ENCODE data around the gene KHNYN. TPM values are rescaled to one million over a fixed set of nuclear protein-coding genes. Genes with fewer than 3 reads are reported as not detected.
"Not testable (repeated sequence)": the region's sequence is repeated elsewhere in the genome, so short reads cannot be mapped to it uniquely, and the experiment has no call there.

KHNYN gene
- total RNA-seq, 4 donors from 2014 or later, result 56.7 to 145 (median 84.3) TPM

- no peaks in the 10 kb centered on the region for H3K36me3 ChIP-seq
- no peak for TF ChIP-seq EP300 (IDR thresholded peaks at IDR 0.05)
- no peak overlapping the region for H3K4me3 ChIP-seq
Observed at GRCh38 chr14:24387009-24387345, 42.8 kb upstream of the KHNYN start.

GRCh38 chr14:24387579-24387978, 42.2 kb upstream of the KHNYN start:
- not testable (repeated sequence) for H3K27ac ChIP-seq; H3K36me3 ChIP-seq; H3K4me3 ChIP-seq; DNase-seq (ENCODE audit: low spot score in 2 of 2); H3K27me3 ChIP-seq; H3K9me3 ChIP-seq
- H3K4me1 ChIP-seq, result peaks cover 15% of the 10 kb centered on the region
- 91% methylated on average over 5 of the region's 5 CpGs for WGBS

More at GRCh38 chr14:24387009-24387345, 42.8 kb upstream of the KHNYN start:
- Histone ChIP-seq H3K4me1 (peaks cover 15% of the 10 kb centered on the region), H3K9me3 (no peaks in the 10 kb centered on the region), H3K27me3 (no peaks in the 10 kb centered on the region), H3K27ac (no peak overlapping the region)
- WGBS, result 90% methylated on average over 2 of the region's 2 CpGs
- no peak for DNase-seq (ENCODE audit: low spot score in 2 of 2)

GRCh38 chr14:24388474-24389179, 41.1 kb upstream of the KHNYN start:
- TF ChIP-seq POLR2A (IDR thresholded peaks at IDR 0.05) (no peak), EP300 (IDR thresholded peaks at IDR 0.05) (no peak), CTCF (IDR thresholded peaks at IDR 0.05) (no peak), POLR2AphosphoS5 (IDR thresholded peaks at IDR 0.05) (no peak)
- Histone ChIP-seq H3K27ac (no peak overlapping the region), H3K36me3 (no peaks in the 10 kb centered on the region), H3K27me3 (no peaks in the 10 kb centered on the region), H3K4me1 (peaks cover 20% of the 10 kb centered on the region), H3K4me3 (no peak overlapping the region), H3K9me3 (no peaks in the 10 kb centered on the region)
- WGBS, result 63% methylated on average over 2 of the region's 2 CpGs
- no peak for DNase-seq (ENCODE audit: low spot score in 2 of 2)

GRCh38 chr14:24389226-24389848, 40.4 kb upstream of the KHNYN start:
- Histone ChIP-seq H3K36me3 (no peaks in the 10 kb centered on the region), H3K27ac (no peak overlapping the region), H3K4me3 (no peak overlapping the region), H3K27me3 (no peaks in the 10 kb centered on the region), H3K4me1 (peaks cover 25% of the 10 kb centered on the region), H3K9me3 (no peaks in the 10 kb centered on the region)
- no peak for TF ChIP-seq CTCF (IDR thresholded peaks at IDR 0.05)
- no peak for TF ChIP-seq POLR2AphosphoS5 (IDR thresholded peaks at IDR 0.05)
- TF ChIP-seq POLR2A (IDR thresholded peaks at IDR 0.05), result no peak
- DNase-seq (ENCODE audit: low spot score in 2 of 2), result no peak
- 71% methylated on average over 11 of the region's 11 CpGs for WGBS

GRCh38 chr14:24390701-24391468, 38.9 kb upstream of the KHNYN start:
- TF ChIP-seq CTCF (IDR thresholded peaks at IDR 0.05) (no peak), POLR2A (IDR thresholded peaks at IDR 0.05) (no peak), POLR2AphosphoS5 (IDR thresholded peaks at IDR 0.05) (no peak), EP300 (IDR thresholded peaks at IDR 0.05) (no peak)
- Histone ChIP-seq H3K4me3 (no peak overlapping the region), H3K36me3 (no peaks in the 10 kb centered on the region), H3K27ac (no peak overlapping the region), H3K9me3 (no peaks in the 10 kb centered on the region), H3K4me1 (peaks cover 37% of the 10 kb centered on the region), H3K27me3 (no peaks in the 10 kb centered on the region)
- 74% methylated on average over 6 of the region's 6 CpGs for WGBS
- DNase-seq (ENCODE audit: low spot score in 2 of 2), result no peak
